Measurements from ENCODE around the gene PATZ1. TPM values are rescaled to one million over a fixed set of nuclear protein-coding genes. Genes with fewer than 3 reads are reported as not detected.
"Not testable (repeated sequence)": the region's sequence is repeated elsewhere in the genome, so short reads cannot be mapped to it uniquely, and the experiment has no call there.

PATZ1 gene
- total RNA-seq, 1 donor from 2014 or later: 105 TPM

- H3K27ac Mint-ChIP-seq (ENCODE audit: unreplicated experiment): no peak overlapping the region
- no peaks in the 10 kb centered on the region for H3K36me3 Mint-ChIP-seq (ENCODE audit: low read depth)
Measured at GRCh38 chr22:31350410-31350863, 4.3 kb upstream of the PATZ1 start.

DNA sequence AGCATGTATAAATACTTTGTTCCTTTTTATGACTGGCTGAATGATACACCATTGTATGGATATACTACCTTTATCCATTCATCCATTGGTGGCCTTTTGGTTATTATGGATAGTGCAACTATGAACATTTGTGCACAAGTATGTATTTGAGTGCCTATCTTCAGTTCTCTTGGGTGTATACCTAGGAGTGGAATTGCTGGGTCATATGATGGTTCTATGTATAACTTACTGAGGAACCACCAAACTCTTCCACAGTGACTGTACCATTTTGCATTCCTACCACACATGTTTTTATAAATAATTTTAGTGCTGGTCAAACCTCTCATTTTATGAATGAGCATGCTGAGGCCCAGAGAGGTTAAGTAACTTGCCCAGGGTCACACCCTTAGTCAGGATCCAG, 3.8 kb upstream of the PATZ1 start:
- peak overlapping the region; percentile 94 for H3K4me3 Mint-ChIP-seq

More at GRCh38 chr22:31350410-31350863, 4.3 kb upstream of the PATZ1 start:
- no peak for DNase-seq (ENCODE audit: low read depth, low spot score)
- Mint-ChIP-seq H3K9me3 (no peaks in the 10 kb centered on the region), H3K27me3 (ENCODE audit: low read depth) (peaks cover 2% of the 10 kb centered on the region), H3K4me1 (peaks cover 21% of the 10 kb centered on the region), H3K4me3 (peak overlapping the region; percentile 94)
- TF ChIP-seq CTCF (conservative IDR thresholded peaks at IDR 0.05): no peak

DNA sequence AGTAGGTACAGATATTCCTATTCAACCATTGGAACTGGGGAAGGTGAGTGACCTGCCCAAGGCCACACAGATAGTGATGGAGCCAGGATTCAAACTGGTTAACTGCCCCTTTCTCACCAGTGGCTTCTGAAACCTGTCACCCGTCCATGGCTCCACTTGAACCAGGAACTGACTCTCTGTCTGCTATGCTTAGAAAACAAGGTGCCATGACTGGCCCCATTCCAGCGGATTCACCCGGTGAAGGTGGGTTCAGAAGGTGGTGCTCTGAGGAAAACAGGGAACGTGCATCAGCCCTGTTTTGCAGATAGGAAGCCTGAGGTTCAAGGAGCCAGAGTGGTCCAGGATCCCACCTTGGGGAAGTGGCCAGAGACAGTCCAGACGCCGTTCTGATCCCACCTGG, 2.6 kb upstream of the PATZ1 start:
- DNase-seq (ENCODE audit: low read depth, low spot score): no peak
- no peak for TF ChIP-seq CTCF (conservative IDR thresholded peaks at IDR 0.05)
- H3K36me3 Mint-ChIP-seq (ENCODE audit: low read depth): no peaks in the 10 kb centered on the region
- no peaks in the 10 kb centered on the region for H3K27me3 Mint-ChIP-seq (ENCODE audit: low read depth)
- H3K9me3 Mint-ChIP-seq: no peaks in the 10 kb centered on the region
- H3K27ac Mint-ChIP-seq (ENCODE audit: unreplicated experiment): no peak overlapping the region
- peak overlapping the region; percentile 94 for H3K4me3 Mint-ChIP-seq
- H3K4me1 Mint-ChIP-seq: peaks cover 34% of the 10 kb centered on the region

More for the DNA sequence above, 3.8 kb upstream of the PATZ1 start:
- no peak for DNase-seq (ENCODE audit: low read depth, low spot score)
- Mint-ChIP-seq H3K4me1 (peaks cover 22% of the 10 kb centered on the region), H3K27me3 (ENCODE audit: low read depth) (peaks cover 2% of the 10 kb centered on the region), H3K27ac (ENCODE audit: unreplicated experiment) (no peak overlapping the region), H3K9me3 (no peaks in the 10 kb centered on the region), H3K36me3 (ENCODE audit: low read depth) (no peaks in the 10 kb centered on the region)
- TF ChIP-seq CTCF (conservative IDR thresholded peaks at IDR 0.05): no peak

DNA sequence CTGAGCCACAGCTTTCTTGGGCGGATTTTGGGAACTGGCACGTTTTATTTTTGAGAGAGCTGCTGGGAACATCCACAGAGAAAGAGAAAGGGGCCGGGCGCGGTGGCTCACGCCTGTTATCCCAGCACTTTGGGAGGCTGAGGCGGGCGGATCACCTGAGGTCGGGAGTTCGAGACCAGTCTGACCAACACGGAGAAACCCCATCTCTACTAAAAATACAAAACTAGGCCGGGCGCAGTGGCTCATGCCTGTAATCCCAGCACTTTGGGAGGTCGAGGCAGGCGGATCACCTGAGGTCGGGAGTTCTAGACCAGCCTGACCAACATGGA, 1.8 kb upstream of the PATZ1 start:
- H3K27ac Mint-ChIP-seq (ENCODE audit: unreplicated experiment); DNase-seq (ENCODE audit: low read depth, low spot score); H3K27me3 Mint-ChIP-seq (ENCODE audit: low read depth); H3K9me3 Mint-ChIP-seq; H3K36me3 Mint-ChIP-seq (ENCODE audit: low read depth): not testable (repeated sequence)
- Mint-ChIP-seq H3K4me1 (peaks cover 42% of the 10 kb centered on the region), H3K4me3 (peak overlapping the region; percentile 94)

DNA sequence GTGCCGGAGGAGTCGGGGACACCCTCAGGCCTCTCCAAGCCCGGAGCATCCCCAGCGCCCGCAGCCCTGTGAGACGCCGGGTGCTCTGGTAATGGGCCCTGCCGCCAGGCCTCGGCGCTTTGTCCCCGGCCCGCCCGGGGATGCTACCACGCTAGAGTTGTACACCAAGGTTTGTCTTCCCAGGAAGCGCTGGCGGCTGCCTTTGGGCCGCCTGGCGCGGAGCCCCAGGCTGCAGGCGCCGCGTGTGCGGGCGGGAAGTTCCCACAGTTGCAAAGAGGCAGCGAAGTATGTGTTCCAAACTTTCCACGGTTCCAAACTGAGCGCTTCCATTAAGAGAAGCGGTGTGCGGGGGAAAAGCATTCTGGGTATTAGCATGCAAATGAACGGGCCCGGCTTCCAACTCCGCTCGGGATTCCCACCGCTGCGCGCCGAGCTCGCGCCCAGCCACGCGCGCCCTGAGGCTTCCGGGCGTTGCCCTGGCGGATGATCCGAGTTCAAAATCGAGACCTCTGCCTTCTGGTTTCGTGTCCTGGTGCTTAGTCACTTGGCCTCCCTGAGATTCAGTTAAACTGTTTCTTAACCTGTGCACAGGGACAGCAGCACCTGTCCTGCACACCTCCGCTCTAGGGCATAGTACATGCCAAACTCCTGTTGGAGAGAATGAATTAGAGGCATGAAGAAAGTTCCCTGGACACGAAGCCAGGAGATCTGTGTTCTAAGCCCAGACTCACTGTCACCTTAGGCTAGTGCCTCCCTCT, 1.3 kb upstream of the PATZ1 start:
- Mint-ChIP-seq H3K27ac (ENCODE audit: unreplicated experiment) (peak overlapping the region; percentile 98), H3K36me3 (ENCODE audit: low read depth) (peaks cover 5% of the 10 kb centered on the region), H3K27me3 (ENCODE audit: low read depth) (peaks cover 5% of the 10 kb centered on the region), H3K9me3 (no peaks in the 10 kb centered on the region), H3K4me3 (peak overlapping the region; percentile 94), H3K4me1 (peaks cover 47% of the 10 kb centered on the region)
- DNase-seq (ENCODE audit: low read depth, low spot score): peak; percentile 55
- no peak for TF ChIP-seq CTCF (conservative IDR thresholded peaks at IDR 0.05)

GRCh38 chr22:31346733-31347250, 646 bp upstream of the PATZ1 start:
- Mint-ChIP-seq H3K4me1 (peaks cover 54% of the 10 kb centered on the region), H3K9me3 (no peaks in the 10 kb centered on the region), H3K27ac (ENCODE audit: unreplicated experiment) (peak overlapping the region; percentile 98), H3K27me3 (ENCODE audit: low read depth) (peaks cover 5% of the 10 kb centered on the region), H3K36me3 (ENCODE audit: low read depth) (peaks cover 5% of the 10 kb centered on the region), H3K4me3 (peak overlapping the region; percentile 94)
- no peak for TF ChIP-seq CTCF (conservative IDR thresholded peaks at IDR 0.05)
- DNase-seq (ENCODE audit: low read depth, low spot score): peak; percentile 61
